Nephron (organoid): ENCODE data around the gene POLE.

Experiments used
- H3K27ac Mint-ChIP-seq, 3 experiments: 2 replicates each; pipeline ENCODE4 v1.8.0; 2020; ENCODE audit warnings: mixed read lengths in 3 of 3, mild to moderate bottlenecking in 2 of 3, moderate library complexity in 1 of 3
- H3K27me3 Mint-ChIP-seq: 2 replicates; pipeline ENCODE4 v1.8.0; 2021; ENCODE audit warnings: low read depth, mild to moderate bottlenecking, moderate library complexity, mixed read lengths
- H3K36me3 Mint-ChIP-seq: 2 replicates; pipeline ENCODE4 v1.8.0; 2020; ENCODE audit warnings: low read depth, mixed read lengths
- H3K4me1 Mint-ChIP-seq: 2 replicates; pipeline ENCODE4 v1.8.0; 2020; ENCODE audit warnings: mixed read lengths
- H3K4me3 Mint-ChIP-seq, 3 experiments: 2 replicates each; pipeline ENCODE4 v1.8.0; 2020; ENCODE audit warnings: mild to moderate bottlenecking in 3 of 3, mixed read lengths in 3 of 3, moderate library complexity in 2 of 3
- H3K9me3 Mint-ChIP-seq: 2 replicates; pipeline ENCODE4 v1.8.0; 2020; ENCODE audit warnings: mixed read lengths
- TF ChIP-seq, protein P1 (sequence below), 3 experiments: fragments of 200-600 bp; sonication (generic); IDR thresholded peaks; one replicate each; pipeline ENCODE4 v1.5.0; 2021; ENCODE audit warnings: antibody characterized with exemption in 3 of 3; ENCODE audit not compliant: unreplicated experiment in 3 of 3

The POLE gene

DNA sequence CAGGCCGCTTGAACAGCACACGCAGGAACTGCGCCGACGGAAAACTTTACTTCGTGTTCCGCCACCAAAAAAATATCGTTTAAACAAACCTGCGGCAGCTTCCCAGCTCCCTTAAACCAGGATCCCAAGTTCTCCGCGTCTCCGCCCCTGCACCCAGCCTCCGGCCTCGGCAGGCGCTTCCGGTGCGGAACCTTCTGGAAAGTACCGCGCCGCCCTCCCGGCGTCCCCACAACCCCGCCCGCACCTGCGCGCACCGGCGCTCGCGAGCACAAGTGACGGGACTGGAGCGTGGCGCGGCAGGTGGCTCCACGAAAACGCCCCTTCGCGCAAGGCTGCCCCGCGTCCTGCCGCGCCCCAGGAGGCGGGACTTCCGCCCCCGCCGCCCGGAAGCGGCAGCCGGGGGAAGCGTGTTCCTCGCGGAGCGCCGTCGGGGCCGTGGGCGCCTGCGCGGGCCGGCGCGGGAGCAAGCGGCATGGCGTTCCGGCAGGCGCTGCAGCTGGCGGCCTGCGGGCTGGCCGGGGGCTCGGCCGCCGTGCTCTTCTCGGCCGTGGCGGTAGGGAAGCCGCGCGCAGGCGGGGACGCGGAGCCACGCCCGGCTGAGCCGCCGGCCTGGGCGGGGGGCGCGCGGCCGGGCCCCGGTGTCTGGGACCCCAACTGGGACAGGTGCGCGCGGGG, 23.4 kb upstream of the POLE start, which contains the start of gene PGAM5:
Gene PGAM5, plus strand, starts transcription at position 438 of the 675 bp plus-strand sequence. Its CDS starts 35 bp downstream, at position 473.
- Mint-ChIP-seq H3K27me3 (no peaks in the 10 kb centered on the region), H3K9me3 (no peaks in the 10 kb centered on the region), H3K4me1 (peaks cover 9% of the 10 kb centered on the region), H3K4me3 (peak within 1 kb of the TSS; percentile 93 to 99 (median 99)), H3K27ac (peak within 1 kb of the TSS; percentile 85 to 97 (median 96)), H3K36me3 (peaks cover 18% of the 10 kb centered on the region)
- TF ChIP-seq, protein P1, sequence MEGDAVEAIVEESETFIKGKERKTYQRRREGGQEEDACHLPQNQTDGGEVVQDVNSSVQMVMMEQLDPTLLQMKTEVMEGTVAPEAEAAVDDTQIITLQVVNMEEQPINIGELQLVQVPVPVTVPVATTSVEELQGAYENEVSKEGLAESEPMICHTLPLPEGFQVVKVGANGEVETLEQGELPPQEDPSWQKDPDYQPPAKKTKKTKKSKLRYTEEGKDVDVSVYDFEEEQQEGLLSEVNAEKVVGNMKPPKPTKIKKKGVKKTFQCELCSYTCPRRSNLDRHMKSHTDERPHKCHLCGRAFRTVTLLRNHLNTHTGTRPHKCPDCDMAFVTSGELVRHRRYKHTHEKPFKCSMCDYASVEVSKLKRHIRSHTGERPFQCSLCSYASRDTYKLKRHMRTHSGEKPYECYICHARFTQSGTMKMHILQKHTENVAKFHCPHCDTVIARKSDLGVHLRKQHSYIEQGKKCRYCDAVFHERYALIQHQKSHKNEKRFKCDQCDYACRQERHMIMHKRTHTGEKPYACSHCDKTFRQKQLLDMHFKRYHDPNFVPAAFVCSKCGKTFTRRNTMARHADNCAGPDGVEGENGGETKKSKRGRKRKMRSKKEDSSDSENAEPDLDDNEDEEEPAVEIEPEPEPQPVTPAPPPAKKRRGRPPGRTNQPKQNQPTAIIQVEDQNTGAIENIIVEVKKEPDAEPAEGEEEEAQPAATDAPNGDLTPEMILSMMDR (IDR thresholded peaks at IDR 0.05; ENCODE audit: unreplicated experiment in 3 of 3): no peak

DNA sequence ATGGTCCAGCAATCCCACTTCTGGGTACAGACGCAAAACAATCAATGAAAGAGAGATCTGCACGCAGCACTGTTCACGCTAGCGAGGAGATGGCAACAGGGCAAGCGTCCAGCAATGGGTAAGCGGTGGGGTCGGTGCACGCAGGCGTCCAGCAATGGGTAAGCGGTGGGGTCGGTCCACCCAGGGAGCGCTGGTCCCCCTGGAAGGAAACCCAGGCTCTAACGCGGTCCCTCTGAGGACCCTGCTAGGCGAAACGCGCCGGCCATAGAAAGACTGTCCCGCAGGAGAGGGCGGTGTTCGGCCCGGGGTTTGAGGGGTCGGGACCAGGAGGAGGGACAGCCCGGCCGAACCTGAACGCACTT, 22.9 kb upstream of the POLE start:
- no peaks in the 10 kb centered on the region for H3K27me3 Mint-ChIP-seq
- peaks cover 9% of the 10 kb centered on the region for H3K4me1 Mint-ChIP-seq
- H3K36me3 Mint-ChIP-seq: peaks cover 21% of the 10 kb centered on the region
- H3K4me3 Mint-ChIP-seq: peak overlapping the region; percentile 93 to 99 (median 99)
- H3K9me3 Mint-ChIP-seq: no peaks in the 10 kb centered on the region
- peak overlapping the region; percentile 85 to 97 (median 96) for H3K27ac Mint-ChIP-seq
- TF ChIP-seq, protein P1 (IDR thresholded peaks at IDR 0.05; ENCODE audit: unreplicated experiment in 3 of 3): no peak

DNA sequence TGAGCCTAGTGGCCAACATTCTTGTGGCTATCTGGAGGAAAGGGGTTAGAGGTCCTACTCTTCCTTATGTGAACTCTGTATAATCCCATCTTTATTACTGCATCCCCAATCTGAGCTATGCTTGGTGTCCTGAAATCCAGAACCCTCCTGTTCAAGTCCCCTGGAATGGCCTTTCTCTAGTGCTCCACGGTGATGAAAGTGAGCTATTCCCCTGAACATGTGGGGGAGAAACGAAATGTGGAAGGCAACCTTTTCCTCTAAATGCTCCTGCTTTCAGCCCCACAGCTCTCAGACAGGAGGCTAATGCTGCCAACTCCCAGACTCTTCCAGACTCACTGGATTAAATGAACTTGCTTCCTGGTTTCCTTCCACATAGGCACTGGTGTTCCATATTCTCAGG, 21.0 kb upstream of the POLE start:
- TF ChIP-seq, protein P1 (IDR thresholded peaks at IDR 0.05; ENCODE audit: unreplicated experiment in 3 of 3): no peak
- Mint-ChIP-seq H3K4me3 (peak overlapping the region; percentile 11 to 67 (median 60)), H3K36me3 (peaks cover 27% of the 10 kb centered on the region), H3K9me3 (no peaks in the 10 kb centered on the region), H3K27ac (peak overlapping the region in 1 of 3 experiments; percentile 19), H3K4me1 (peaks cover 16% of the 10 kb centered on the region), H3K27me3 (no peaks in the 10 kb centered on the region)

DNA sequence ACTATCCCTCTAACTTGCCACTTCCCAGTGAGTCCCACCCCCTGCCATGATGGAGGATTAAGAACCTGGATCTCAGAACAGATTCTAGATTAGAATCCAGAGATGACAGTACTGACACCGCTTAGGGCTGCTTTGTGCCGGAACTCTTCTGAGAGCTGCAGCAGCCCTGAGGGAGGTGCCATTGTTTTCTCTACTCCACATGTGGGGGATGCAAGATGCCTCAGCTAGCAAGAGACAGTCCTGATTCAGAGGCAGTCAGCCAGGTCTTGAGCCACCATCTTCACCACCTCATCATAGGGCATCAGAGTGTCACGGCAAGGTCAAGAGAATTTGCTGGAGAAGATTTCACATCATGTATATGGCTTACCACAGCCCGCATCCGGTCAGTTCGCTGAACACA, 20.1 kb upstream of the POLE start:
- Mint-ChIP-seq H3K36me3 (peaks cover 27% of the 10 kb centered on the region), H3K9me3 (no peaks in the 10 kb centered on the region), H3K4me3 (peak overlapping the region; percentile 69 to 74 (median 73)), H3K27ac (peak overlapping the region in 2 of 3 experiments; percentile 56 to 83), H3K27me3 (no peaks in the 10 kb centered on the region), H3K4me1 (peaks cover 16% of the 10 kb centered on the region)
- TF ChIP-seq, protein P1 (IDR thresholded peaks at IDR 0.05; ENCODE audit: unreplicated experiment in 3 of 3): no peak

DNA sequence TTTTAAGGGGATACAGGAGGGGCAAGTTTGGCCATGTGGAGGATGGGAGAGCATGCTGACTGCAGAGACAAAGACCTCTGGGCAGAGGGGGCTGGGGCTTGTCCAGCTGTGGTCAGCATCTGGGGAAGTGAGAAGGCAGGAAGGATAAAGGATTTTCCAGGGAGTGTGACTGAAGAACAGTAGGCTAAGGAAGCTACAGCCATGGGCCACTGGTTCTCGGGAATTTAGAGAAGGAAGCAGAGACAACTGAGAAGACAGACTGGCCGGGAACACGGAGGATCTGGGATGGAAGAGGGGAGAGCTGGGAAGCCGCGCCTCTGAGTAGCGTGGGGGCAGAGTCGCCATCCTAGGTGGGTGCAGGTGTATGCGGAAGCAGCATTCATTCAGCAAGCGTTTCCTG, 16.5 kb upstream of the POLE start:
- Mint-ChIP-seq H3K27ac (peak overlapping the region; percentile 10 to 92 (median 33)), H3K9me3 (no peaks in the 10 kb centered on the region)

More for the DNA sequence above, 16.5 kb upstream of the POLE start:
- Mint-ChIP-seq H3K4me1 (peaks cover 11% of the 10 kb centered on the region), H3K4me3 (peak overlapping the region in 1 of 3 experiments; percentile 24), H3K36me3 (peaks cover 41% of the 10 kb centered on the region), H3K27me3 (no peaks in the 10 kb centered on the region)
- TF ChIP-seq, protein P1 (IDR thresholded peaks at IDR 0.05; ENCODE audit: unreplicated experiment in 3 of 3): no peak
